ENCODE measurements around the gene SLC41A1. TPM values are rescaled to one million over a fixed set of nuclear protein-coding genes. Genes with fewer than 3 reads are reported as not detected.

Gene SLC41A1
- total and polyA plus RNA-seq, 2 experiments from 2014 or later: 11.8 to 30.0 TPM

GRCh38 chr1:205744403-205744802, 68.6 kb downstream of the SLC41A1 start:
- no peak overlapping the region for H2AFZ ChIP-seq
- H4K20me1 ChIP-seq (replicated peaks; ENCODE audit: insufficient read depth): peaks cover 76% of the 10 kb centered on the region
- Mint-ChIP-seq H3K27me3 (ENCODE audit: insufficient read depth, low read depth, poor library complexity) (peaks cover 7% of the 10 kb centered on the region), H3K27ac (no peak overlapping the region), H3K36me3 (ENCODE audit: low read depth) (peaks cover 41% of the 10 kb centered on the region), H3K9me3 (no peaks in the 10 kb centered on the region), H3K4me1 (peaks cover 51% of the 10 kb centered on the region), H3K4me3 (no peak overlapping the region)
- TF ChIP-seq EZH2phosphoT487 (IDR thresholded peaks at IDR 0.05; ENCODE audit: unreplicated experiment): no peak
- ATAC-seq: no peak
- H3K9me2 ChIP-seq (ENCODE audit: insufficient read depth): no peaks in the 10 kb centered on the region
- H3K27me3 ChIP-seq (ENCODE audit: insufficient read depth): no peaks in the 10 kb centered on the region
- peaks cover 57% of the 10 kb centered on the region for H3K4me1 ChIP-seq (ENCODE audit: insufficient read depth)
- peak overlapping the region; percentile 42 for H3K4me3 ChIP-seq
- 0 out of 2 replicates have a peak, but pooled peaks cover 3% of the 10 kb centered on the region for H3F3A ChIP-seq (replicated peaks; ENCODE audit: low read depth)
- DNase-seq (ENCODE audit: low spot score): no peak
- H3K27ac ChIP-seq (ENCODE audit: low read depth): peak overlapping the region; percentile 34; the same call in 1 of the 2 replicates
- H3K79me2 ChIP-seq (replicated peaks; ENCODE audit: insufficient read depth): peaks cover 99% of the 10 kb centered on the region
- H3K4me2 ChIP-seq: peak overlapping the region; percentile 71
- H3K36me3 ChIP-seq (ENCODE audit: insufficient read depth): no peaks in the 10 kb centered on the region

GRCh38 chr1:205743977-205744376, 69.0 kb downstream of the SLC41A1 start:
- TF ChIP-seq POLR2AphosphoS5 (IDR thresholded peaks at IDR 0.05; ENCODE audit: low read depth) (no peak), ETS1 (IDR thresholded peaks at IDR 0.05) (no peak), EZH2 (IDR thresholded peaks at IDR 0.05; ENCODE audit: low read depth, unreplicated experiment) (no peak), ZNF331 (CRISPR knock-in tag; IDR thresholded peaks at IDR 0.05; ENCODE audit: low read depth) (no peak), REST (IDR thresholded peaks at IDR 0.05; ENCODE audit: unreplicated experiment) (no peak), EZH2phosphoT487 (IDR thresholded peaks at IDR 0.05; ENCODE audit: unreplicated experiment) (no peak), NANOG (IDR thresholded peaks at IDR 0.05; ENCODE audit: borderline replicate concordance) (no peak)
- H3K79me2 ChIP-seq (replicated peaks; ENCODE audit: insufficient read depth): peaks cover 100% of the 10 kb centered on the region
- H3K4me2 ChIP-seq: peak overlapping the region; percentile 71
- no peak overlapping the region for H2AFZ ChIP-seq
- H4K20me1 ChIP-seq (replicated peaks; ENCODE audit: insufficient read depth): peaks cover 80% of the 10 kb centered on the region
- 0 out of 2 replicates have a peak, but pooled peaks cover 3% of the 10 kb centered on the region for H3F3A ChIP-seq (replicated peaks; ENCODE audit: low read depth)
- no peaks in the 10 kb centered on the region for H3K36me3 ChIP-seq (ENCODE audit: insufficient read depth)
- peak overlapping the region; percentile 42 for H3K4me3 ChIP-seq
- no peak for ATAC-seq
- no peaks in the 10 kb centered on the region for H3K9me2 ChIP-seq (ENCODE audit: insufficient read depth)
- H3K27me3 Mint-ChIP-seq (ENCODE audit: insufficient read depth, low read depth, poor library complexity): peaks cover 7% of the 10 kb centered on the region
- no peak overlapping the region for H3K27ac Mint-ChIP-seq
- peaks cover 53% of the 10 kb centered on the region for H3K4me1 Mint-ChIP-seq
- H3K27ac ChIP-seq (ENCODE audit: low read depth): peak overlapping the region; percentile 34; the same call in 1 of the 2 replicates
- H3K4me1 ChIP-seq (ENCODE audit: insufficient read depth): peaks cover 57% of the 10 kb centered on the region
- peak overlapping the region; percentile 42; the same call in 2 of the 3 replicates for H3K4me3 Mint-ChIP-seq
- no peaks in the 10 kb centered on the region for H3K9me3 Mint-ChIP-seq
- no peaks in the 10 kb centered on the region for H3K27me3 ChIP-seq (ENCODE audit: insufficient read depth)
- peaks cover 43% of the 10 kb centered on the region for H3K36me3 Mint-ChIP-seq (ENCODE audit: low read depth)
- DNase-seq (ENCODE audit: low spot score): no peak
